ENCODE measurements around the gene TMEM52B. TPM values are rescaled to one million over a fixed set of nuclear protein-coding genes. Genes with fewer than 3 reads are reported as not detected.

Gene TMEM52B
- total RNA-seq, 2 donors from 2014 or later: 0.26 TPM; not detected in 1

GRCh38 chr12:10147714-10148403 is 31.0 kb upstream of the TMEM52B start:
- DNase-seq: no peak
- Histone ChIP-seq H3K9me3 (no peaks in the 10 kb centered on the region), H3K27me3 (no peaks in the 10 kb centered on the region), H3K4me1 (no peaks in the 10 kb centered on the region), H3K4me3 (no peak overlapping the region), H3K27ac (no peak overlapping the region), H3K36me3 (replicated peaks in 1 of 2; ENCODE audit: insufficient read depth in 1 of 2, low read depth in 2 of 2) (no peaks in the 10 kb centered on the region)
- TF ChIP-seq POLR2A (IDR thresholded peaks at IDR 0.05): no peak
- no peak for TF ChIP-seq CTCF (IDR thresholded peaks at IDR 0.05)
- no peak for ATAC-seq
- 81 to 86% methylated on average over 5 of the region's 5 CpGs for WGBS, 2 donors
- intact Hi-C loops (cut with DNase I): no loop called here

GRCh38 chr12:10151621-10152020 is 27.2 kb upstream of the TMEM52B start:
- intact Hi-C loops (cut with DNase I): no loop called here
- no peaks in the 10 kb centered on the region for H3K27me3 ChIP-seq
- H3K4me1 ChIP-seq: peaks cover 7% of the 10 kb centered on the region
- TF ChIP-seq CTCF (IDR thresholded peaks at IDR 0.05): no peak
- TF ChIP-seq POLR2A (IDR thresholded peaks at IDR 0.05): no peak
- DNase-seq (no peak), ATAC-seq (no peak)
- no peak overlapping the region for H3K27ac ChIP-seq
- H3K36me3 ChIP-seq (replicated peaks in 1 of 2; ENCODE audit: insufficient read depth in 1 of 2, low read depth in 2 of 2): no peaks in the 10 kb centered on the region
- no peaks in the 10 kb centered on the region for H3K9me3 ChIP-seq
- 46 to 63% methylated on average over 2 of the region's 2 CpGs for WGBS, 2 donors
- no peak overlapping the region for H3K4me3 ChIP-seq

GRCh38 chr12:10153271-10154144 is 25.3 kb upstream of the TMEM52B start:
- Histone ChIP-seq H3K27me3 (no peaks in the 10 kb centered on the region), H3K9me3 (no peaks in the 10 kb centered on the region), H3K36me3 (replicated peaks in 1 of 2; ENCODE audit: insufficient read depth in 1 of 2, low read depth in 2 of 2) (no peaks in the 10 kb centered on the region), H3K4me3 (peak overlapping the region; percentile 38 to 56), H3K4me1 (peaks cover 7% of the 10 kb centered on the region), H3K27ac (peak overlapping the region; percentile 51 to 72 (median 66))
- DNase-seq (peak; percentile 66 to 75 (median 68)), ATAC-seq (peak; percentile 87)
- TF ChIP-seq POLR2A (IDR thresholded peaks at IDR 0.05): peak in 1 of 3 donors; percentile 60
- TF ChIP-seq CTCF (IDR thresholded peaks at IDR 0.05): peak; percentile 70 to 87 (median 80)
- 3 to 4% methylated on average over 32 to 46 of the region's 46 CpGs for WGBS, 2 donors
- intact Hi-C loops (cut with DNase I): no loop called here

GRCh38 chr12:10154145-10154496 is 24.7 kb upstream of the TMEM52B start:
- peak overlapping the region in 1 of 2 donors; percentile 38 for H3K4me3 ChIP-seq
- ATAC-seq (no peak), DNase-seq (no peak)
- peaks cover 7% of the 10 kb centered on the region for H3K4me1 ChIP-seq
- peaks cover 0 to 3% of the 10 kb centered on the region in 2 donors for H3K27me3 ChIP-seq
- intact Hi-C loops (cut with DNase I): no loop called here
- WGBS, 2 donors: 43 to 61% methylated on average over 5 to 6 of the region's 6 CpGs
- no peaks in the 10 kb centered on the region for H3K36me3 ChIP-seq (replicated peaks in 1 of 2; ENCODE audit: insufficient read depth in 1 of 2, low read depth in 2 of 2)
- no peaks in the 10 kb centered on the region for H3K9me3 ChIP-seq
- TF ChIP-seq POLR2A (IDR thresholded peaks at IDR 0.05) (no peak), CTCF (IDR thresholded peaks at IDR 0.05) (no peak)
- peak overlapping the region in 2 of 4 donors; percentile 72 for H3K27ac ChIP-seq
